HepG2 (cell line): ENCODE measurements around the gene KANSL3. TPM values are rescaled to one million over a fixed set of nuclear protein-coding genes. Genes with fewer than 3 reads are reported as not detected.
A peak's percentile ranks its signal among the peaks of the same experiment; 100 is the strongest.

Source experiments
- AGO2 ChIP-seq: fragments of 200-400 bp; formaldehyde crosslinking; optimal IDR thresholded peaks from 2 replicates; pipeline ENCODE3; 2017; ENCODE audit warnings: mild to moderate bottlenecking, low read depth, low read length, moderate library complexity
- BRD4 ChIP-seq: sonication (generic); formaldehyde crosslinking; IDR thresholded peaks from 2 replicates; pipeline ENCODE4 v1.4.0; 2020; ENCODE audit warnings: missing genetic modification reagents
- DR1 ChIP-seq: sonication (generic); formaldehyde crosslinking; IDR thresholded peaks from 2 replicates; pipeline ENCODE4 v1.8.0; 2021; ENCODE audit warnings: mild to moderate bottlenecking, missing genetic modification reagents, inconsistent platforms
- GABPB1 ChIP-seq: IDR thresholded peaks from 2 replicates; pipeline ENCODE4 v1.6.1; 2016; ENCODE audit warnings: mild to moderate bottlenecking, missing genetic modification reagents, moderate library complexity, missing compliant biosample characterization
- MNT ChIP-seq: fragments of 450-650 bp; IDR thresholded peaks from 2 replicates; pipeline ENCODE4 v1.6.1; 2016
- NKX3-1 ChIP-seq: sonication (generic); formaldehyde crosslinking; IDR thresholded peaks from 2 replicates; pipeline ENCODE4 v1.5.0; 2020; ENCODE audit warnings: missing genetic modification reagents
- POLR2AphosphoS5 ChIP-seq: IDR thresholded peaks from 2 replicates; pipeline ENCODE4 v1.6.1; 2012; ENCODE audit warnings: low read depth, low read length
- RARA ChIP-seq: IDR thresholded peaks from 2 replicates; pipeline ENCODE4 v1.6.1; 2016; ENCODE audit warnings: missing genetic modification reagents, missing compliant biosample characterization
- SAFB2 ChIP-seq: sonication (generic); formaldehyde crosslinking; IDR thresholded peaks from 2 replicates; pipeline ENCODE4 v1.5.1; 2020; ENCODE audit warnings: missing genetic modification reagents, low read depth, mild to moderate bottlenecking, borderline replicate concordance
- SKI ChIP-seq: fragments of 450-650 bp; IDR thresholded peaks from one replicate; pipeline ENCODE4 v1.6.1; 2018; ENCODE audit warnings: mild to moderate bottlenecking; ENCODE audit not compliant: partially characterized antibody
- SP4 ChIP-seq: sonication (generic); formaldehyde crosslinking; IDR thresholded peaks from 2 replicates; pipeline ENCODE4 v1.8.1; 2023; ENCODE audit warnings: mild to moderate bottlenecking, missing genetic modification reagents
- SPEN ChIP-seq: sonication (generic); formaldehyde crosslinking; IDR thresholded peaks from 2 replicates; pipeline ENCODE4 v1.5.1; 2020; ENCODE audit warnings: low read depth, mild to moderate bottlenecking, missing genetic modification reagents
- ZNF24 ChIP-seq: fragments of 450-650 bp; IDR thresholded peaks from 2 replicates; pipeline ENCODE4 v1.6.1; 2017; ENCODE audit warnings: antibody characterized with exemption, mild to moderate bottlenecking
- ZNF275 ChIP-seq: sonication (generic); formaldehyde crosslinking; IDR thresholded peaks from 2 replicates; pipeline ENCODE4 v1.8.0; 2022; ENCODE audit warnings: missing genetic modification reagents, mild to moderate bottlenecking, inconsistent platforms, borderline replicate concordance
- ZNF276 ChIP-seq: sonication (generic); formaldehyde crosslinking; IDR thresholded peaks from 2 replicates; pipeline ENCODE4 v1.4.0; 2020; ENCODE audit warnings: mild to moderate bottlenecking, low read depth, missing genetic modification reagents
- ZNF296 ChIP-seq: sonication (generic); formaldehyde crosslinking; conservative IDR thresholded peaks from 2 replicates; pipeline ENCODE4 v1.5.0; 2020; ENCODE audit warnings: mild to moderate bottlenecking, missing genetic modification reagents
- ZNF781 ChIP-seq: sonication (generic); formaldehyde crosslinking; IDR thresholded peaks from 2 replicates; pipeline ENCODE4 v1.5.1; 2020; ENCODE audit warnings: borderline replicate concordance, mild to moderate bottlenecking, missing genetic modification reagents; ENCODE audit errors: not compliant biosample characterization
- polyA plus RNA-seq, 8 experiments: library from polyadenylated mRNA; depleted of rRNA in 3 of 8; stranded (reverse) in 7 of 8; unstranded in 1 of 8; fragments of >200 nt; fragmentation: Illumina TruSeq in 4 of 8; extraction: Trizol in 4 of 8; gene quantifications; 2 replicates each; pipeline versions ENCODE4 v1.2.1 to v1.2.3, GENCODE V29; 2011 to 2016; ENCODE audit warnings: low read depth in 4 of 8, missing spikeins in 1 of 8, mixed read lengths in 1 of 8; ENCODE audit not compliant: insufficient read depth in 1 of 8
- total RNA-seq, 5 experiments: library from RNA; depleted of rRNA; stranded (reverse); fragments of >200 nt; fragmentation: Illumina TruSeq; extraction: Trizol; gene quantifications; 2 replicates each; pipeline ENCODE4 v1.2.3, GENCODE V29; 2016; ENCODE audit warnings: low read depth in 1 of 5
- TF ChIP-seq, protein P1 (sequence below): sonication (generic); formaldehyde crosslinking; IDR thresholded peaks from 2 replicates; pipeline ENCODE4 v1.4.0; 2020; ENCODE audit warnings: missing genetic modification reagents, mild to moderate bottlenecking, borderline replicate concordance

KANSL3 gene
- total and polyA plus RNA-seq, 2 of the 13 experiments (the other 11 are each of a cell fraction or from before 2014, with no cell fraction given): 20.8 to 37.3 TPM

- peak; percentile 98 for TF ChIP-seq ZNF275 (CRISPR knock-in tag)
- peak; percentile 62; the same call in 1 of the 2 replicates for TF ChIP-seq MNT
- TF ChIP-seq DR1 (CRISPR knock-in tag): peak; percentile 71; the same call in 1 of the 2 replicates
- TF ChIP-seq ZNF24: peak; percentile 84
- peak; percentile 98 for TF ChIP-seq SAFB2 (CRISPR knock-in tag)
- peak; percentile 89 for TF ChIP-seq SKI
- peak; percentile 87 for TF ChIP-seq BRD4 (CRISPR knock-in tag)
- peak; percentile 95 for TF ChIP-seq SP4 (CRISPR knock-in tag)
- peak; percentile 98 for TF ChIP-seq POLR2AphosphoS5
- TF ChIP-seq NKX3-1 (CRISPR knock-in tag): peak; percentile 96
- TF ChIP-seq ZNF781: peak; percentile 98
- peak; percentile 92 for TF ChIP-seq GABPB1
- TF ChIP-seq ZNF296 (CRISPR knock-in tag): no peak; the same call in 1 of the 2 replicates
- TF ChIP-seq RARA: peak; percentile 85
- TF ChIP-seq SPEN (CRISPR knock-in tag): peak; percentile 97
- peak; percentile 100 for TF ChIP-seq ZNF276 (CRISPR knock-in tag)
- TF ChIP-seq AGO2: peak; percentile 37
- TF ChIP-seq, protein P1, sequence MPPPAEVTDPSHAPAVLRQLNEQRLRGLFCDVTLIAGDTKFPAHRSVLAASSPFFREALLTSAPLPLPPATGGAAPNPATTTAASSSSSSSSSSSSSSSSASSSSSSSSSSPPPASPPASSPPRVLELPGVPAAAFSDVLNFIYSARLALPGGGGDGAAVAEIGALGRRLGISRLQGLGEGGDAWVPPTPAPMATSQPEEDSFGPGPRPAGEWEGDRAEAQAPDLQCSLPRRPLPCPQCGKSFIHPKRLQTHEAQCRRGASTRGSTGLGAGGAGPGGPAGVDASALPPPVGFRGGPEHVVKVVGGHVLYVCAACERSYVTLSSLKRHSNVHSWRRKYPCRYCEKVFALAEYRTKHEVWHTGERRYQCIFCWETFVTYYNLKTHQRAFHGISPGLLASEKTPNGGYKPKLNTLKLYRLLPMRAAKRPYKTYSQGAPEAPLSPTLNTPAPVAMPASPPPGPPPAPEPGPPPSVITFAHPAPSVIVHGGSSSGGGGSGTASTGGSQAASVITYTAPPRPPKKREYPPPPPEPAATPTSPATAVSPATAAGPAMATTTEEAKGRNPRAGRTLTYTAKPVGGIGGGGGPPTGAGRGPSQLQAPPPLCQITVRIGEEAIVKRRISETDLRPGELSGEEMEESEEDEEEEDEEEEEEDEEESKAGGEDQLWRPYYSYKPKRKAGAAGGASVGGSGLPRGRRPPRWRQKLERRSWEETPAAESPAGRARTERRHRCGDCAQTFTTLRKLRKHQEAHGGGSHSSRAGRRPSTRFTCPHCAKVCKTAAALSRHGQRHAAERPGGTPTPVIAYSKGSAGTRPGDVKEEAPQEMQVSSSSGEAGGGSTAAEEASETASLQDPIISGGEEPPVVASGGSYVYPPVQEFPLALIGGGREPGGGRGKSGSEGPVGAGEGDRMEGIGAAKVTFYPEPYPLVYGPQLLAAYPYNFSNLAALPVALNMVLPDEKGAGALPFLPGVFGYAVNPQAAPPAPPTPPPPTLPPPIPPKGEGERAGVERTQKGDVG (CRISPR knock-in tag): peak; percentile 96; the same call in 1 of the 2 replicates
Observed at GRCh38 chr2:96638144-96639121, at the start of gene KANSL3 (continued).
